Duodenal mucosa (tissue), 2 donors: ENCODE results near the gene IVD.
"Not testable (repeated sequence)": the region's sequence is repeated elsewhere in the genome, so short reads cannot be mapped to it uniquely, and the experiment has no call there.

Experiments
- H3K27ac ChIP-seq: one replicate; pipeline ENCODE4 v1.7.0; 2013; ENCODE audit warnings: low read depth, low read length
- H3K27me3 ChIP-seq, 2 donors: one replicate each; pipeline ENCODE4 v1.7.0; 2013; ENCODE audit warnings: low read length in 2 of 2, control low read depth in 1 of 2; ENCODE audit not compliant: insufficient read depth in 2 of 2, control insufficient read depth in 1 of 2
- H3K36me3 ChIP-seq, 2 donors: one replicate each; pipeline ENCODE4 v1.7.0; 2013; ENCODE audit warnings: low read length in 2 of 2, control low read depth in 1 of 2; ENCODE audit not compliant: insufficient read depth in 2 of 2, control insufficient read depth in 1 of 2
- H3K4me1 ChIP-seq, 2 donors: one replicate each; pipeline ENCODE4 v1.7.0; 2013; ENCODE audit warnings: low read length in 2 of 2, control low read depth in 1 of 2; ENCODE audit not compliant: insufficient read depth in 2 of 2, control insufficient read depth in 1 of 2
- H3K4me3 ChIP-seq, 2 donors: one replicate each; pipeline ENCODE4 v1.7.0; 2013; ENCODE audit warnings: low read length in 2 of 2, low read depth in 1 of 2
- H3K9ac ChIP-seq, 2 donors: one replicate each; pipeline ENCODE4 v1.7.0; 2013; ENCODE audit warnings: low read length in 2 of 2, low read depth in 1 of 2
- H3K9me3 ChIP-seq, 2 donors: one replicate each; pipeline ENCODE4 v1.7.0; 2013; ENCODE audit warnings: low read length in 2 of 2, control low read depth in 1 of 2; ENCODE audit not compliant: control insufficient read depth in 1 of 2

Gene IVD

GRCh38 chr15:40448354-40448753 is 42.8 kb downstream of the IVD start:
- H3K36me3 ChIP-seq = no peaks in the 10 kb centered on the region
- H3K9ac ChIP-seq = no peak overlapping the region
- no peak overlapping the region for H3K27ac ChIP-seq
- H3K27me3 ChIP-seq = no peaks in the 10 kb centered on the region
- H3K4me3 ChIP-seq = no peak overlapping the region
- peaks cover 37 to 58% of the 10 kb centered on the region in 2 donors for H3K4me1 ChIP-seq
- H3K9me3 ChIP-seq = no peaks in the 10 kb centered on the region

DNA sequence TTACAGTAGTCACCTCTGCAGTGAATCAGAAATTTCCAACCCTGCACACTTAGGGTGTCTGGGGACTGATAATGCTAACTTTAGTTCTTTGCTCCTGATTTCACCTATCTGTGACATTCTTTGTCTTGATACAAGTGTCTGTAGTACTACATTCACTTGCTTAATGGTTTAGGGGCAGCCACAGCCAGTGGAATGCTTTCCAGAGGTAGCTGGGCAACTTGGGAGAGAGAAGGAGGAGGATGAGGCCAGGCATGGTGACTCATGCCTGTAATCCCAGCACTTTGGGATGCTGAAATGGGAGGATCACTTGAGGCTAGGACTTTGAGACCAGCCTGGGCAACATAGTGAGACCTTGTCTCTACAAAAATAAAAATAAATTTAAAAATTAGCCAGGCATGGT is 43.7 kb downstream of the IVD start:
- H3K9me3 ChIP-seq = no peaks in the 10 kb centered on the region
- no peaks in the 10 kb centered on the region for H3K36me3 ChIP-seq
- H3K4me1 ChIP-seq = peaks cover 40 to 57% of the 10 kb centered on the region in 2 donors
- no peak overlapping the region for H3K27ac ChIP-seq
- no peaks in the 10 kb centered on the region for H3K27me3 ChIP-seq
- no peak overlapping the region for H3K4me3 ChIP-seq
- H3K9ac ChIP-seq = no peak overlapping the region

- Histone ChIP-seq H3K9ac (no peak overlapping the region), H3K27me3 (no peaks in the 10 kb centered on the region), H3K9me3 (no peaks in the 10 kb centered on the region), H3K27ac (no peak overlapping the region), H3K36me3 (no peaks in the 10 kb centered on the region), H3K4me1 (peaks cover 48 to 57% of the 10 kb centered on the region in 2 donors), H3K4me3 (no peak overlapping the region)
These were observed 44.5 kb downstream of the IVD start for GRCh38 chr15:40450047-40450446.

DNA sequence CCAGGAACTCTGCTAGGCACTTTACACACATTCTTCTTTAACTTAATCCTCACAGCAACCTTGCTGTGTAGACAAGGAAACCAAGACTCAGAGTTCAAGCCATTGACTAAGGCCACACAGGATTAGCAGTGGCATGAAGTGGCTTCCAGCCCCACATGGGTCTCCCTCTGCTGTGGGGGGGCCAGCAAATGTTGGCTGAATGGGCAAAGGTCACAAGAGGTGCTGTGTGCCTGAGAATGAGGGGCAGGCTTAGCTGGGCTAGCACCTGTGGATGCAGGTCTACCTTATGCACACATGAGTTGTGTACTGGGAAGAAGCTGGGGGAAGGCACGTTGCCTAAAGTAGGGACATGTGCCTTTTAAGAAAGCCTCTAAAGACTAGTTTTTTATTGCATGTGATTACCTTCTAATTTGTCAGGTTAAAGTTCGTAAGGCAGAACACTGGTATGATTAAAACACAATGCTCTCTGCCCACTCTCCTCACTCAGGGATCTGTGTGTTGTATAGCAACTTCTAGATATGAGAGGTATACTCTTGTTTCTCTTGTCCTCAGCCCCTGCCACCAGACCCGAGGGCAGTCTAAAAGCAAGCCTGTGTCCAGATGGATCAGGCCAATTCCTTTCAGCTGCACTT is 46.0 kb downstream of the IVD start:
- Histone ChIP-seq H3K4me3 (peak overlapping the region; percentile 38 to 43), H3K9me3 (no peaks in the 10 kb centered on the region), H3K36me3 (no peaks in the 10 kb centered on the region), H3K9ac (peak overlapping the region in 1 of 2 donors; percentile 9), H3K4me1 (peaks cover 56 to 61% of the 10 kb centered on the region in 2 donors), H3K27ac (no peak overlapping the region), H3K27me3 (no peaks in the 10 kb centered on the region)

- Histone ChIP-seq H3K9me3 (no peaks in the 10 kb centered on the region), H3K36me3 (no peaks in the 10 kb centered on the region), H3K4me1 (peaks cover 57 to 67% of the 10 kb centered on the region in 2 donors), H3K27ac (no peak overlapping the region), H3K27me3 (no peaks in the 10 kb centered on the region), H3K4me3 (peak overlapping the region; percentile 38 to 43), H3K9ac (no peak overlapping the region)
These were observed 46.9 kb downstream of the IVD start for GRCh38 chr15:40452296-40453090.

- not testable (repeated sequence) for H3K9me3 ChIP-seq, H3K27ac ChIP-seq, H3K4me3 ChIP-seq, H3K27me3 ChIP-seq, H3K36me3 ChIP-seq, H3K9ac ChIP-seq
- peaks cover 57 to 64% of the 10 kb centered on the region in 2 donors for H3K4me1 ChIP-seq
These were observed 48.3 kb downstream of the IVD start for GRCh38 chr15:40453941-40454340.

DNA sequence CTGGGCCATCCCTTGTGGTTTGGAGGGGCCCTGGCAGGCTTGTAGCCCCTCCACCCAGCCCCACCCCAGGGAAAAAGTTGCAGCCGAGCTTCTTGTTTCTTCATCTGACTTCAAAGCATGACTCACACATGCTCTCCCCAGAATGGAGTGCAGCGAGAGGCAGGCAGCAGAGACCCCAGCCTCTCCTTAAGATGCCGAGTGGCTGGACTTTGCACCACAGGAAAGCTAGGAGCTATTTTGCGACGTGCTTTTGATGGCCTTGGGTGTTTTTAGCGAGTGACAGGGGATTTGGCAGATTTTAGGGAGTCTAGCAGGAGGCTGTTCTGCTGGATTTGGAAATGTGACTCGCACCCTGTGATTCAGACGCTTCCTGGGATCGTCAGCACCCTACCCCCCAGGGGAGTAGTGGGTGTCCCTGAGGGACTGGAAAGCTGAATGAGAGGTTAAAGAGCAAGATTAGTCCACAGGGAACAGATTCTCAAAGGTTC is 49.4 kb downstream of the IVD start:
- peaks cover 57 to 63% of the 10 kb centered on the region in 2 donors for H3K4me1 ChIP-seq

GRCh38 chr15:40456299-40456712 is 50.7 kb downstream of the IVD start:
- Histone ChIP-seq H3K27me3 (no peaks in the 10 kb centered on the region), H3K4me1 (peaks cover 50 to 55% of the 10 kb centered on the region in 2 donors), H3K9me3 (no peaks in the 10 kb centered on the region), H3K4me3 (no peak overlapping the region), H3K9ac (no peak overlapping the region), H3K27ac (no peak overlapping the region), H3K36me3 (peaks cover 9 to 22% of the 10 kb centered on the region in 2 donors)

More for the DNA sequence above, 49.4 kb downstream of the IVD start:
- Histone ChIP-seq H3K36me3 (peaks cover 7 to 12% of the 10 kb centered on the region in 2 donors), H3K9ac (no peak overlapping the region), H3K27me3 (no peaks in the 10 kb centered on the region), H3K27ac (no peak overlapping the region), H3K4me3 (no peak overlapping the region), H3K9me3 (no peaks in the 10 kb centered on the region)

DNA sequence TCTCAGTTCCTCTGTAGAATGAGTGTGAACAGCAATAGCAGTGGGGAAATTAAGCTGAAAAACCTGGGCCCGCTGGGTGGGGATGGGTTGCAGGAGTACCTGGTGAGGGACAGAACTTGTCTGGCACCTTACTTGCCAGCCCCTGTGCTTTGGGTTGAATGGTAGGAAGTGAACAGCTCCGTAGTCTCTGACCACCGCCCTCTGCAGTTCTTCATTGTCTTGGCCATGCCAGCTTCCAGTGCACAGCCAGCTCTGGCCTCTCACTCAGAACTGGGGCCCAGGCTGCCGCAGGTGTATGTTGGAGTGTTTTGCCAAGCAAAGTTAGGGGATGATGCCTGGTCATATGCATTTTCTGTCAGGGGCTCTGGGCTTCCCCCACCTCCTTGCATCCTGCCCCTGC is 51.1 kb downstream of the IVD start:
- H3K27me3 ChIP-seq = no peaks in the 10 kb centered on the region
- H3K9me3 ChIP-seq = no peaks in the 10 kb centered on the region
- peaks cover 9 to 22% of the 10 kb centered on the region in 2 donors for H3K36me3 ChIP-seq
- H3K4me3 ChIP-seq = no peak overlapping the region
- peaks cover 46 to 51% of the 10 kb centered on the region in 2 donors for H3K4me1 ChIP-seq
- H3K27ac ChIP-seq = no peak overlapping the region
- no peak overlapping the region for H3K9ac ChIP-seq
